Diencephalon (tissue), 1 donor: ENCODE data around the gene DDX39B. TPM values are rescaled to one million over a fixed set of nuclear protein-coding genes. Genes with fewer than 3 reads are reported as not detected.

Source experiments
- small RNA-seq: library from RNA; depleted of rRNA; stranded (forward); fragments of <200 nt; gene quantifications from one replicate; pipeline ENCODE3, GENCODE V24; 2014
- total RNA-seq: library from RNA; depleted of rRNA; stranded (reverse); fragments of >200 nt; gene quantifications from one replicate; pipeline ENCODE4 v1.2.3, GENCODE V29; 2014

Gene DDX39B
- total RNA-seq = 303 TPM

GRCh38 chr6:31541658-31542521, at the start of gene DDX39B:
TSS of gene DDX39B (minus strand) at chr6:31542003. CDS start at chr6:31540532, 1,471 bp downstream.

GRCh38 chr6:31586008-31586407, 44.2 kb upstream of the DDX39B start, which contains the start of gene LST1:
TSS of gene LST1 (plus strand) at chr6:31586277. CDS start at chr6:31587300, 1,023 bp downstream.

GRCh38 chr6:31582230-31582643, 40.4 kb upstream of the DDX39B start, which contains the start of gene LTB:
TSS of gene LTB (minus strand) at chr6:31582424. CDS start at chr6:31582417, 7 bp downstream.

GRCh38 chr6:31575335-31575901, 33.6 kb upstream of the DDX39B start, which contains the start of gene TNF:
TSS of gene TNF (plus strand) at chr6:31575565. CDS start at chr6:31575742, 177 bp downstream.

GRCh38 chr6:31572041-31572911, 30.5 kb upstream of the DDX39B start, which contains the start of gene LTA:
TSS of gene LTA (plus strand) at chr6:31572289. CDS start at chr6:31572743, 454 bp downstream.

GRCh38 chr6:31546958-31547726, 5.3 kb upstream of the DDX39B start, which contains the start of gene NFKBIL1:
TSS of gene NFKBIL1 (plus strand) at chr6:31547608. CDS start at chr6:31547695, 87 bp downstream.

GRCh38 chr6:31546339-31546957, 4.6 kb upstream of the DDX39B start, which contains the start of gene ATP6V1G2:
TSS of gene ATP6V1G2 (minus strand) at chr6:31546608. CDS start at chr6:31546559, 49 bp downstream.

GRCh38 chr6:31528821-31529328, 12.9 kb downstream of the DDX39B start, which contains the start of gene MCCD1:
TSS of gene MCCD1 (plus strand) at chr6:31528962. CDS start at chr6:31529015, 53 bp downstream.

GRCh38 chr6:31497531-31498476, 44.0 kb downstream of the DDX39B start, which contains the start of gene MICB:
TSS of gene MICB (plus strand) at chr6:31498145. CDS start at chr6:31498194, 49 bp downstream.

Small RNA genes lying within 50 kb of the gene (small RNA-seq; reads per million reads assigned to genes)
- gene AL663061.1 = not detected
- gene RF00019 = not detected
- 274 reads per million, percentile 98 among the genes with 10 or more reads in this experiment for gene SNORD117
- gene SNORD84 = not detected

Other genes starting within 250 kb of the DDX39B start
- 56.7 TPM for gene HLA-B, start 184.8 kb downstream of the DDX39B start, total RNA-seq
- 2.3 TPM for gene MICA, start 138.4 kb downstream of the DDX39B start, total RNA-seq
- gene MICB, start 43.9 kb downstream of the DDX39B start, total RNA-seq = 0.69 TPM
- not detected for gene MCCD1, start 13.0 kb downstream of the DDX39B start, total RNA-seq
- gene ATP6V1G2, start 4.6 kb upstream of the DDX39B start, total RNA-seq = 69.4 TPM
- 16.1 TPM for gene NFKBIL1, start 5.6 kb upstream of the DDX39B start, total RNA-seq
- gene LTA, start 30.3 kb upstream of the DDX39B start, total RNA-seq = not detected
- 0.23 TPM for gene TNF, start 33.6 kb upstream of the DDX39B start, total RNA-seq
- gene LTB, start 40.4 kb upstream of the DDX39B start, total RNA-seq = 0.46 TPM
- gene LST1, start 44.3 kb upstream of the DDX39B start, total RNA-seq = 6.0 TPM
- not detected for gene NCR3, start 51.0 kb upstream of the DDX39B start, total RNA-seq
- gene AIF1, start 73.2 kb upstream of the DDX39B start, total RNA-seq = 22.6 TPM
- gene PRRC2A, start 78.7 kb upstream of the DDX39B start, total RNA-seq = 48.0 TPM
- 174 TPM for gene BAG6, start 110.7 kb upstream of the DDX39B start, total RNA-seq
- gene APOM, start 113.9 kb upstream of the DDX39B start, total RNA-seq = 0.69 TPM
- gene C6orf47, start 118.8 kb upstream of the DDX39B start, total RNA-seq = 15.9 TPM
- 12.0 TPM for gene GPANK1, start 123.0 kb upstream of the DDX39B start, total RNA-seq
- gene CSNK2B, start 124.1 kb upstream of the DDX39B start, total RNA-seq = 70.1 TPM
- 3.7 TPM for gene LY6G5B, start 128.0 kb upstream of the DDX39B start, total RNA-seq
- gene LY6G5C, start 139.1 kb upstream of the DDX39B start, total RNA-seq = 2.5 TPM
- 47.5 TPM for gene ABHD16A, start 161.3 kb upstream of the DDX39B start, total RNA-seq
- not detected for gene LY6G6F, start 164.9 kb upstream of the DDX39B start, total RNA-seq
- not detected for gene LY6G6D, start 173.3 kb upstream of the DDX39B start, total RNA-seq
- gene LY6G6C, start 179.7 kb upstream of the DDX39B start, total RNA-seq = not detected
- not detected for gene MPIG6B, start 181.4 kb upstream of the DDX39B start, total RNA-seq
- gene DDAH2, start 187.3 kb upstream of the DDX39B start, total RNA-seq = 86.3 TPM
- 44.1 TPM for gene CLIC1, start 194.5 kb upstream of the DDX39B start, total RNA-seq
- gene MSH5, start 198.0 kb upstream of the DDX39B start, total RNA-seq = 8.8 TPM
- gene SAPCD1, start 220.7 kb upstream of the DDX39B start, total RNA-seq = 2.1 TPM
- 0.69 TPM for gene VWA7, start 235.3 kb upstream of the DDX39B start, total RNA-seq